Astrocyte of the cerebellum (primary cell): ENCODE results near the gene RASSF5.

Experiments used
- DNase-seq: peaks from one replicate; pipeline ENCODE4 v3.0.0-alpha.2; 2011; ENCODE audit warnings: low read depth
- H3K4me3 ChIP-seq: 2 replicates; pipeline ENCODE4 v1.5.1; 2011; ENCODE audit warnings: mild to moderate bottlenecking, low read depth, low read length, moderate library complexity
- in situ Hi-C: cut with HindIII; loops from 2 replicates; pipeline ENCODE4 v1.10.0; 2017; ENCODE audit warnings: low sequenced_read_pairs
- TF ChIP-seq, protein P1 (sequence below): IDR thresholded peaks from 2 replicates; pipeline ENCODE4 v1.5.1; 2012; ENCODE audit warnings: low read length, low read depth, moderate library complexity, mild to moderate bottlenecking; ENCODE audit errors: missing control alignments

The RASSF5 gene

DNA sequence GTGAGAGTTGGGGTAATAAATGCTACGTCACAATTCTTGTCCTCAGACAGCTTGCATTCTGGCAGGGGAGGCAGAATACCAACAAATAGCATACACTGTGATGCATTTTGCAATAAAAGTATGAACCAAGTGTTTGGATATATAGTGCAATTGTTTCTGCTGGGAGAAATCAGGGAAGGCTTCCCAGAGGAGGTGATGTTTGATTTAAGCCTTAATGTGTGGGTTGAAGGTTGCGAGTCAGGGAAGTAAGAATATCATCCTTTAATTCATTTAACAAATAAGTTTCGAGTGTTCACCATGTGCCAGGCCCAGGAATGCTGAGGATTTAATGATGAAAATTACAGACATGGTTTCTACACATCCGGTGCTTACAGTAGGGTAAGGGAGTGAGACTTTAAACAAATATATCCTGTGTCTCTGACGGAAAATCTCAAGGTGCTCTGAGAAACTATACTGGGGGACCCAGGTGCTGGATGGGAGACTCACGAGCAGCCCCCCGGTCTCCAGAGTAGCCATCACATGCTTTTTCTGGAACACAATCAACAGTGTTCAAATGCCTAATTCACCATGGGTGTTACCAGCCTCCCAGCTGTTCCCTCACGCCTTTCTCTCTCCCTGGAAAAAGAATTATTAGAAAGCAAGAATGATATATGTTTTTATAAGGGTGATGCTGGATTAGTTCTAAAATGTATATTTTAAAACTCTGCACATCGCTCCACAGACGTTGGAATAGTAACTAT, 31.7 kb downstream of the RASSF5 start:
- TF ChIP-seq, protein P1, sequence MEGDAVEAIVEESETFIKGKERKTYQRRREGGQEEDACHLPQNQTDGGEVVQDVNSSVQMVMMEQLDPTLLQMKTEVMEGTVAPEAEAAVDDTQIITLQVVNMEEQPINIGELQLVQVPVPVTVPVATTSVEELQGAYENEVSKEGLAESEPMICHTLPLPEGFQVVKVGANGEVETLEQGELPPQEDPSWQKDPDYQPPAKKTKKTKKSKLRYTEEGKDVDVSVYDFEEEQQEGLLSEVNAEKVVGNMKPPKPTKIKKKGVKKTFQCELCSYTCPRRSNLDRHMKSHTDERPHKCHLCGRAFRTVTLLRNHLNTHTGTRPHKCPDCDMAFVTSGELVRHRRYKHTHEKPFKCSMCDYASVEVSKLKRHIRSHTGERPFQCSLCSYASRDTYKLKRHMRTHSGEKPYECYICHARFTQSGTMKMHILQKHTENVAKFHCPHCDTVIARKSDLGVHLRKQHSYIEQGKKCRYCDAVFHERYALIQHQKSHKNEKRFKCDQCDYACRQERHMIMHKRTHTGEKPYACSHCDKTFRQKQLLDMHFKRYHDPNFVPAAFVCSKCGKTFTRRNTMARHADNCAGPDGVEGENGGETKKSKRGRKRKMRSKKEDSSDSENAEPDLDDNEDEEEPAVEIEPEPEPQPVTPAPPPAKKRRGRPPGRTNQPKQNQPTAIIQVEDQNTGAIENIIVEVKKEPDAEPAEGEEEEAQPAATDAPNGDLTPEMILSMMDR = no peak
- in situ Hi-C loops = no loop called here
- no peak for DNase-seq
- H3K4me3 ChIP-seq = no peak overlapping the region

DNA sequence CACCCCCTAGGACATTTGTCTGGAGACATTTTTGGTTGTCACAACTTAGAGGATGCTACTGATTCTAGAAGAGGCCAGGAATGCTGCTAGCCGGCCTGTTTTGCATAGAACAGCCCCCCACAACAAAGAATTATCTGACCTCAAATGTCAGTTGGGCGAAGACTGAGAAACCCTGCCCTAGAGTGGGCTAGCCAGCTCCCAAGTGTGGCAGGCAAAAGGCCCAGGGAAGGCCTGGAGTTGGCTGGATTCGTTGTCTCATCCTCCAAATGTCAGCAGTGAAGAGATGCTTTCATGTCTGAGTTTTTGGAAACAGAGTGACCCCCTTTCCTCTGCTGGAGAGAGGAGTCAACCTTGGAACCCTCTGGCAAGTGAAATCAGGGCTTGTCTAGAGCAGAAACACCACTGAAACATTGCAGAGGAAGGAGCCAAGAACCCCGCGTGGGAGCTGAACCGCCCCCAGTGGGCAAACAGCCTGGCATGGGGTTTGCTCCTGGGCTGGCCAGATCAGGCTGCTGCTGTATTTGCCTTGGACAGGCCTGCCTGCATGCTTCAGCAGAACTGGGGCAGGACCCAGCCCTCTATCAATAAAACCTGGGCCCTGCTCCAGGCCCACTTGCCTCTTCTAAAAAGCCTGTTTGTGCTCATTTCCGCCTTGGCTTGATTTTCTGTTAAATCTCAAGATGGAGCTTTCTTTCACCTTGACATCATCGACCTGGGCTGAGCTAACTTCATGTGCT, 32.9 kb downstream of the RASSF5 start:
- TF ChIP-seq, protein P1 = no peak
- no peak overlapping the region for H3K4me3 ChIP-seq
- in situ Hi-C loops = no loop called here
- DNase-seq = no peak

DNA sequence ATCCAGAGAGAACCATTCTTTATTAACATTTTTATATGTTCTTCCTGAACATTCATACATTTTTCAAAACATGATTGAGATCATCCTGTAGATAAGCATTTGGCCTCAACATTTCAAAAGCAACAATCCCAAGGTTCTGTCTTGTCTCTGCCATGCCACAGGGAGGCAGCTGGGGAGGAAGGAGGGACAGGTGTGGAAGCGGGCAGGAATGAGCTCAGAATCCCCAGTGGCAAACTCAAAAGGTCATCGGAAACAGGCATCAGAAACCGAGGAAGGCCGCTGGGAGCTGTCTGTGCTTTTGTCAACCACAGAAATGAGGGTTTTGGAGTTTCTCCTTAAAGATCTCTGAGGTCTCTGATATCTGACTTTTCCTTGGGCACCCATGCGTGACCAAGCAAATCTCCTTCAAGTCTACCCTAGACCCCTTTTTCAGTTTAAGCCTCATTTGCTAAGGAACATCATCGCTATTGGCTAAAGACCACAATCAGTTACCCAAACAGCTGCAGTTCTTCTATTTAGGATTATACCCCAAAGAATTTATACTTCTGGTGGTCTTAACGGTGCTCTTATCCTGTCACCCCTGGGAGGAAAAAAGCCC, 34.0 kb downstream of the RASSF5 start:
- TF ChIP-seq, protein P1 = no peak
- in situ Hi-C loops = no loop called here
- no peak overlapping the region for H3K4me3 ChIP-seq
- no peak for DNase-seq

DNA sequence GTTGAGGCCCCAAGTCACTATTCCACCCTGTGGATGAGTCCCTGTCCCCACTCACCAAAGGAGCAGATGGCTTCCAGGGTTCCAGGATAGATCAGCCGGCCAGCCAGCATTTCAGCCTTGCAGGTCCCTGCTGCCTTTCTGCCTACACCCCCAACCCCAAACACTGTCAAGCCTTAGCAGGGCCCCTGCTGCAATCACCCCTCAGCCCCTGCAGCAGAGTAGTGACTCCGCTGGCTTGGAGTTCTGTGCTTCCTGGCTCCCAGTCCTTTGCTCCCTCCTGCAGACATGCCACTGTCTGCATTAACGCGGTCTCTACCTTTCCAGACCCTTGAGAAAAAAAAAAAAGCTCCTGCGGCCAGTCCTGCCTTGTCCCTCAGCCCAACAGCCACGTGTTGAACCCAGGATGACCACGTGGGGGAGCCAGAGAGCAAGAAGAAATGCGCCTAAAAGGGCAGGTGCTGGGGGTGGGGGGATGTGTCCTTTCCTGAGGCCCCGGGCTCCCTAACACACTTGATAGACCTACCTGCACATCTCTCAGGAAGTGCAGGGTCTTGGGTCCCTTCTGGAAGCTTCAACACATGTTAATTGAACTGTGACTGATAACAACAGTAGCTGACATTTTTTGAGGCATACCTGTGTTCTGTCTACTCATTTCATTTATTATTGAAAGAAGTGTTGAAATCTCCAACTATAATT, 37.4 kb downstream of the RASSF5 start:
- in situ Hi-C loops = loop anchor here (5.0 kb wide), 1 partner anchor 52 kb away; no protein-coding TSS in a partner anchor
- H3K4me3 ChIP-seq = no peak overlapping the region
- TF ChIP-seq, protein P1 = peak; percentile 95
- no peak for DNase-seq

DNA sequence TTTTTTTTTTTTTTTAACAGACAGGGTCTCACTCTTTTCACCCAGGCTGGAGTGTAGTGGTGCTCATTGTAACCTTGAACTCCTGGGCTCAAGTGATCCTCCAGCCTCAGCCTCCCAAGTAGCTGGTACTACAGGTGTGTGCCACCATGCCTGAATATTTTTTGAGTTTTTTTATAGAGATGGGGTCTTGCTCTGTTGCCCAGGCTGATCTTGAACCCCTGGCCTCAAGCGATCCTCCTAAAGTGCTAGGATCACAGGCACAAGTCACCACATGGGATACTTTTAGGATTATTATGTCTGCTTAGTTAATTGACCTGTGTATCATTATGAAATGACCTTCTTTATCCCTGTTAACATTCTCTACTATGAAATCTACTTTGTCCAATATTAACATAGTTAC, 38.0 kb downstream of the RASSF5 start:
- no peak for DNase-seq
- TF ChIP-seq, protein P1 = no peak
- in situ Hi-C loops = loop anchor here (5.0 kb wide), 1 partner anchor 53 kb away; no protein-coding TSS in a partner anchor
- H3K4me3 ChIP-seq = no peak overlapping the region

DNA sequence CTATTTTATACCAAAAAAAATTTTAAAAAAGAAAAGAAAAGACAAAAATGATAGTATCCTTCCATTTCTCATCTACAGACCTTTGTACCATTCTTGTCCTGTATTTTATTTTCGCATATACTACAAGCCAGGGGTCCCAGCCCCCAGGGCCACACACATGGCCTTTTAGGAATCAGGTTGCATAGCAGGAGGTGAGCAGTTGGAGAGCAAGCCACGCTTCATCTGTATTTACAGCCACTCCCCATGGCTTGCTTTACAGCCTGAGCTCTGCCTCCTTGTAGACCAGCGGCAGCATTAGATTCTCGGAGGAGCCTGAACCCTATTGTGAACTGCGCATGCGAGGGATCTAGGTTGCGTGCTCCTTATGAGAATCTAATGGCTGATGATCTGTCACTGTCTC, 39.8 kb downstream of the RASSF5 start:
- DNase-seq = no peak
- TF ChIP-seq, protein P1 = no peak

More for the DNA sequence above, 39.8 kb downstream of the RASSF5 start:
- in situ Hi-C loops = loop anchor here (5.0 kb wide), 1 partner anchor 55 kb away; no protein-coding TSS in a partner anchor
- H3K4me3 ChIP-seq = no peak overlapping the region
